Endothelial cell of umbilical vein (primary cell): ENCODE results near the gene XRN1. TPM values are rescaled to one million over a fixed set of nuclear protein-coding genes. Genes with fewer than 3 reads are reported as not detected.

Source experiments
- BruUV-seq: library from RNA; stranded (reverse); fragments of 400-500 nt; replicated peaks from 2 replicates; lab custom pipeline; 2021; lab: Mats Ljungman, UMichigan
- CTCF ChIA-PET: fragments of 300-600, 350-600 bp; sonication (Branson Sonifier 250); formaldehyde crosslinking; loops from one replicate; lab custom pipeline; 2021; ENCODE audit warnings: antibody characterized with exemption, inconsistent platforms; lab: Charles Lee
- POLR2A ChIA-PET: fragments of 300-600, 350-600 bp; sonication (Branson Sonifier 250); formaldehyde crosslinking; loops from one replicate; lab custom pipeline; 2021; ENCODE audit warnings: antibody characterized with exemption, inconsistent platforms; lab: Charles Lee
- DNase-seq: peaks from one replicate; pipeline ENCODE4 v3.0.0-alpha.2; 2011; ENCODE audit warnings: low read depth, low spot score
- FAIRE-seq: peaks from 2 replicates; lab custom pipeline; 2011; peaks lifted over from hg19 to GRCh38; lab: Jason Lieb, UNC
- H2AFZ ChIP-seq: 2 replicates; pipeline ENCODE4 v1.6.0; 2012; ENCODE audit warnings: low read depth, low read length, control low read depth, inconsistent platforms
- H3K27ac ChIP-seq: 2 replicates; pipeline ENCODE4 v1.5.1; 2011; ENCODE audit warnings: low read depth, mild to moderate bottlenecking, control low read depth, low read length, moderate library complexity; ENCODE audit not compliant: insufficient read depth
- H3K27me3 ChIP-seq, 2 experiments: 2 replicates each; pipeline versions ENCODE4 v1.6.0 to v1.6.1; 2011; ENCODE audit warnings: low read length in 2 of 2, mixed read lengths in 1 of 2; ENCODE audit not compliant: control insufficient read depth in 2 of 2, insufficient read depth in 2 of 2
- H3K36me3 ChIP-seq, 2 experiments: 2 replicates in 1 of 2; 3 replicates in 1 of 2; pipeline ENCODE4 v1.5.1; 2011; ENCODE audit warnings: low read length in 2 of 2, mild to moderate bottlenecking in 1 of 2, moderate library complexity in 1 of 2; ENCODE audit not compliant: control insufficient read depth in 2 of 2, insufficient read depth in 2 of 2; ENCODE audit errors: extremely low read depth in 1 of 2
- H3K4me1 ChIP-seq: 3 replicates; pipeline ENCODE4 v1.5.1; 2011; ENCODE audit warnings: mild to moderate bottlenecking, low read length; ENCODE audit not compliant: control insufficient read depth, insufficient read depth; ENCODE audit errors: extremely low read depth
- H3K4me2 ChIP-seq: 2 replicates; pipeline ENCODE4 v1.6.1; 2011; ENCODE audit warnings: low read length, control low read depth, mixed read lengths; ENCODE audit not compliant: insufficient read depth
- H3K4me3 ChIP-seq, 3 experiments: fragments of 200-600 bp in 1 of 3; sonication (generic), shearing (Covaris generic) in 1 of 3; replicated peaks in 1 of 3; 2 replicates each; pipeline ENCODE4 v1.5.1; 2011 to 2016; ENCODE audit warnings: control low read depth in 3 of 3, low read length in 3 of 3, mild to moderate bottlenecking in 2 of 3, inconsistent platforms in 1 of 3, low read depth in 1 of 3, moderate library complexity in 1 of 3; ENCODE audit not compliant: insufficient read depth in 1 of 3
- H3K79me2 ChIP-seq: 2 replicates; pipeline ENCODE4 v1.6.0; 2012; ENCODE audit warnings: low read length, inconsistent platforms; ENCODE audit not compliant: control insufficient read depth, insufficient read depth
- H3K9ac ChIP-seq: replicated peaks from 2 replicates; pipeline ENCODE3; 2011; ENCODE audit warnings: low read length, control low read depth; ENCODE audit not compliant: insufficient read depth; ENCODE audit errors: extremely low read depth
- H3K9me1 ChIP-seq: replicated peaks from 3 replicates; pipeline ENCODE4 v1.6.0; 2011; ENCODE audit warnings: mild to moderate bottlenecking, low read length; ENCODE audit not compliant: control insufficient read depth, insufficient read depth; ENCODE audit errors: extremely low read depth
- H3K9me3 ChIP-seq: replicated peaks from 2 replicates; pipeline ENCODE4 v1.5.1; 2012; ENCODE audit warnings: low read length, inconsistent platforms; ENCODE audit not compliant: control insufficient read depth, insufficient read depth
- H4K20me1 ChIP-seq: replicated peaks from 2 replicates; pipeline ENCODE3; 2011; ENCODE audit warnings: mild to moderate bottlenecking, low read length; ENCODE audit not compliant: control insufficient read depth, insufficient read depth; ENCODE audit errors: extremely low read depth
- FOS ChIP-seq: IDR thresholded peaks from 2 replicates; pipeline ENCODE4 v1.6.1; 2011; ENCODE audit warnings: mild to moderate bottlenecking, low read length, moderate library complexity, borderline replicate concordance; ENCODE audit not compliant: insufficient read depth
- dilution Hi-C: fragments of 300-500 bp; cut with MboI; formaldehyde crosslinking; loops from one replicate; pipeline ENCODE4 v1.15.0; 2019; ENCODE audit warnings: low sequenced_read_pairs; ENCODE audit not compliant: extremely low pct_ligation_motif_present
- intact Hi-C: fragments of 100-400 bp; cut with micrococcal nuclease; formaldehyde crosslinking; loops from one replicate; pipeline ENCODE4 v1.10.0; 2022
- polyA plus RNA-seq, 4 experiments: library from polyadenylated mRNA; depleted of rRNA in 3 of 4; stranded (reverse) in 3 of 4; unstranded in 1 of 4; fragments of >200 nt; gene quantifications; 2 replicates each; pipeline versions ENCODE4 v1.2.1 to v1.2.3, GENCODE V29; 2011 to 2012; ENCODE audit warnings: missing spikeins in 1 of 4
- total RNA-seq: library from RNA; stranded (reverse); gene quantifications from 2 replicates; pipeline ENCODE4 v1.2.3, GENCODE V29; 2021
- TF ChIP-seq, protein P1 (sequence below): IDR thresholded peaks from 2 replicates; pipeline ENCODE4 v1.6.1; 2011; ENCODE audit not compliant: insufficient read depth, insufficient read length

Gene XRN1
- total and polyA plus RNA-seq, 2 donors (not counting 3 experiments of a cell fraction or from before 2014, with no cell fraction given): 4.4 to 40.0 TPM

DNA sequence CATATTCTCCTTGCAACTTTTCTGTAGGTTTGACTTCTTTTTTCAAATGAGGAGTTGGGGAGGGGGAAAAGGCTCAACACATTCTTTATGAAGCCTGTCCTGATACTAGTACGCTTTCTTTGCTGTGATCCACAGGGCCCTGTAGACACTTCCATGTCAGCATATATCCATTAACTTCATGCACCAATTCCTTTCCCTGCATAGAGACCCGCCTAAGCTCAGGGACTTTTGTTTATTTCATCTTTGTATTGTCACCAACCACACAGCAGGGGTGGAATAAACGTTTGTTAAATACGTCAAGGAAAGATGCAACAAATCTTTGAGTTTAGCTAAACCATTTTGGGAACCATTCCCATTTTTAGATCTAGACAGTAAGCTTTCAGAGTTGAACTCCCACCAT lies 179.4 kb downstream of the XRN1 start:
- Histone ChIP-seq H3K4me1 (no peaks in the 10 kb centered on the region), H3K9me3 (no peaks in the 10 kb centered on the region), H3K4me3 (no peak overlapping the region), H4K20me1 (no peaks in the 10 kb centered on the region), H3K79me2 (no peaks in the 10 kb centered on the region), H3K36me3 (no peaks in the 10 kb centered on the region), H3K4me2 (no peak overlapping the region), H3K27ac (no peak overlapping the region), H3K9me1 (no peaks in the 10 kb centered on the region), H3K27me3 (peaks cover 0 to 6% of the 10 kb centered on the region in 2 experiments), H3K9ac (no peak overlapping the region), H2AFZ (no peak overlapping the region)
- CTCF ChIA-PET: interaction anchor here (0.7 to 3.7 kb wide), 3 partner anchors 11 to 143 kb away, joined by 3 to 18 read pairs (median 16); no protein-coding TSS in a partner anchor
- intact Hi-C loops (no loop called here), dilution Hi-C loops (no loop called here)
- POLR2A ChIA-PET: no interaction called here
- BruUV-seq: no TSS peak
- TF ChIP-seq, protein P1, sequence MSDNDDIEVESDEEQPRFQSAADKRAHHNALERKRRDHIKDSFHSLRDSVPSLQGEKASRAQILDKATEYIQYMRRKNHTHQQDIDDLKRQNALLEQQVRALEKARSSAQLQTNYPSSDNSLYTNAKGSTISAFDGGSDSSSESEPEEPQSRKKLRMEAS: no peak
- TF ChIP-seq FOS: no peak
- FAIRE-seq: no peak
- no peak for DNase-seq

DNA sequence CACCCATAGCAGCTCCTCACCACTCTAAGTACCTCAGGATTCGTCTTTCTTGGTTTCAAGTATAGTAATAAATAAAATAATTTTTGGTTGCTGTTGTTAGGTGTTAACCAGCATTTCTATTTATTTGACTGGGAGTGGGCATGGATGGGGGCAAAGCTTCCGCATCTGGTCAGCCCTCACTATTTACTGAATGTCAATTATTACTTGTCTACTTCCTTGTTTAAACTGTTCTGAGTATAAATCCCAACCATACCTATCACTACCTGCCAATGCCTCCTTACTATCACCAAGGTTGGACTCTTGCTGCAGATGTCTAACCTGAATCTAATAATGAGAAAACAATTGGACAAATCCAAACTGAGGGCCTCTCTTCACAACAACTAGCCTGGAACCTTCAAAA lies 180.6 kb downstream of the XRN1 start:
- Histone ChIP-seq H4K20me1 (no peaks in the 10 kb centered on the region), H2AFZ (no peak overlapping the region), H3K4me3 (no peak overlapping the region), H3K27me3 (peaks cover 0 to 3% of the 10 kb centered on the region in 2 experiments), H3K4me2 (no peak overlapping the region), H3K79me2 (no peaks in the 10 kb centered on the region), H3K27ac (no peak overlapping the region), H3K9me1 (no peaks in the 10 kb centered on the region), H3K4me1 (no peaks in the 10 kb centered on the region), H3K9ac (no peak overlapping the region), H3K9me3 (no peaks in the 10 kb centered on the region), H3K36me3 (no peaks in the 10 kb centered on the region)
- POLR2A ChIA-PET: no interaction called here
- TF ChIP-seq FOS: no peak
- CTCF ChIA-PET: interaction anchor here (1.3 to 3.7 kb wide), 2 partner anchors 9 to 12 kb away, joined by 3 to 16 read pairs; no protein-coding TSS in a partner anchor
- intact Hi-C loops: no loop called here
- no TSS peak for BruUV-seq
- dilution Hi-C loops: no loop called here
- FAIRE-seq (no peak), DNase-seq (no peak)
